Activated CD4-positive, alpha-beta T cell treated with anti-CD3 and anti-CD28 coated beads, Interleukin-2, amount 50 U/mL, for 16 hours (primary cell): ENCODE measurements around the gene VWDE.

Source experiments
- DNase-seq: peaks from one replicate; pipeline ENCODE4 v3.0.0-alpha.2; 2020

The VWDE gene

DNA sequence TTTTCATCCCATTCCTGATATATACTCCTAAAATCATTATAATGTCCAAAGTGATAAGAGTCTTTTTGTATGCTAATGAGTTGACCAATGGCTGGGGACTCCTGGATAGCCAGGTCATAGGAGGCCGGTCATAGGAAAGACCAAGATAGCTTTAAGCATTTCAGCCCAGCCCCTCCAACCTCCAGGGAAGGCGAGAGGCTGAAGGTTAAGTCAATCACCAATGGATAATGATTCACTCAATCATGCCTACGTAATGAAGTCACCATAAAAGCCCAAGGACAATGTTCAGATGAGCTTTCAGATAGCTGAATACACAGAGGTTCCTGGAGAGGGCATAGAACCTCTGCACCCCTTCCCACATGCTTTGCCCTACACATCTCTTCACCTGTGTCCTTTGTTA lies 75.7 kb downstream of the VWDE start:
- DNase-seq, result no peak

DNA sequence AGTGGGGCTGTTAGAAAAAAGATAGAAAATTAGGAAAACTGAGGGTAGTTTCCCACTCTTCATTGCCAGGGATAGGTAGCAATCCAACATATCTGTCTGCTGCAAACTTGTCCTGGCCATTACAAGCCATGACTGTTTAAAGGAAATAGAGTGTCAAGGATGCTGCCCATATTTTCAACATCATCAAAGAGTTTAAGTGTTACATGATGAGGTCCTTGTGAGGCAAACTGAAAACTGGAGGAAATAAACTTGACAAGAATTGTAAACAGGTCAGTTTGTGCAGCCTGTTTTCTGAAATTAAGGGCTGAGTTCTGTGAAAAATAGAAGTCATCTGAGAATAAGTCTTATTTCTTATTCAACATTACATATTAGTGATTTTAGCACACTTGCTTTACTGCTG lies 78.0 kb downstream of the VWDE start:
- DNase-seq, result no peak

DNA sequence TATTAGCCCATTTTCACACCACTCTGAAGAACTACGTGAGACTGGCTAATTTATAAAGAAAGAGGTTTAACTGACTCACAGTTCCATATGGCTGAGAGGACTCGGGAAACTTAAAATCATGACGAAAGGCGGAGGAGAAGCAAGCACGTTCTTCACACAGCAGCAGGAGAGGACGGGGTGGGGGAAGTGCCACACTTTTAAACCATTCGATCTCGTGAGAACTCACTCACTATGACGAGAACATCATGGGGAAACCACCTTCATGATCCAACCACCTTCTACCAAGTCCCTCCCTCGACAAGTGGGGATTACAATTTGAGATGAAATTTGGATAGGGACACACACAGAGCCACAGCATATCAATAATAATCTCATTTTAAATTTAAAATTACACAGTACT lies 80.2 kb downstream of the VWDE start:
- DNase-seq, result no peak

DNA sequence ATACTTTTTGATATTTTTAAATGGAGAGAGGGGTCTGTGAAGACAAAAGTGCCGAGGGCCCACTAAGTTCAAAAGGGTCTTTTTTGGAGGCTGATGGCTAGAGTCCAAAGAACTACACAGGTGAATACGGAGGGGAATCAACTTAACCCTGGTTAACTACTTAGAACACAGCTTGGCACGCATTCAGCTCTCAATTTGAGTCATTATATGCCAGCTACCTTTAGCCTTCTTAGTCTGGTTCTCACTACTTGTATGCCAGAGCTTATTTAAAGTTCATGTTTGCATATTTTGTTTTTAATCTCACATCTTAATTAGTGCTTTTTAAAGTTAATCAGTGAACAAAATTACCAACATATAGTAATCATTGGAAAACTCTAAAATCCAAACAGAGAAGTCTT lies 80.8 kb downstream of the VWDE start:
- DNase-seq, result peak; percentile 35

DNA sequence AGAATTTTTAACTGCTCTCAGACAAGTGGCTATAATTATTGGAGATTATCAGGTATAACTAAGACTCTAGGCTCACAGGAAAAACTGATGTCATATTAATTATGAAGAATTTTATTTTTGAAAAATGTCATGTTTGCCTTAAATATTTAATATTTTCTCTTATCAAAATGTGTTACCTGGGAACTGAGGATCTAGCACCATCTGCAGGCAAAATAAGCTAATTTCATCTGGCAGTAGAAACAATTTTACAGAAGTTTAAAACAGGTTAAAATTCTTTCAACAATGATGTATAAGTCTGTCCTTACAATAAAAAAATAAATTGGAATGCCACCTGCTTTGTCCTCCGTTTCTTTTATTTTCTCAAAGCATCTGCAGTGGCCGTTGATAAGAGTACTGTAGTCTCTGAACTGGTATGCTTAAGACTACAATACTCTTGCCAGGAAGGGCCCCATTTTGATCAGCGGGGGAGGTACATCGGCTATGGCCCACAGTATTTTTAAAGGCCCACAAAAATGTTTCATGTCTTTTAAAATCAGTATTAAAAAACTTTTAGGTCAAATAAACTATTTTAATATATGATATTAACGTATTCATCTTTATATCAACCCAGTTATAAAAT lies 81.3 kb downstream of the VWDE start:
- peak; percentile 10 for DNase-seq

DNA sequence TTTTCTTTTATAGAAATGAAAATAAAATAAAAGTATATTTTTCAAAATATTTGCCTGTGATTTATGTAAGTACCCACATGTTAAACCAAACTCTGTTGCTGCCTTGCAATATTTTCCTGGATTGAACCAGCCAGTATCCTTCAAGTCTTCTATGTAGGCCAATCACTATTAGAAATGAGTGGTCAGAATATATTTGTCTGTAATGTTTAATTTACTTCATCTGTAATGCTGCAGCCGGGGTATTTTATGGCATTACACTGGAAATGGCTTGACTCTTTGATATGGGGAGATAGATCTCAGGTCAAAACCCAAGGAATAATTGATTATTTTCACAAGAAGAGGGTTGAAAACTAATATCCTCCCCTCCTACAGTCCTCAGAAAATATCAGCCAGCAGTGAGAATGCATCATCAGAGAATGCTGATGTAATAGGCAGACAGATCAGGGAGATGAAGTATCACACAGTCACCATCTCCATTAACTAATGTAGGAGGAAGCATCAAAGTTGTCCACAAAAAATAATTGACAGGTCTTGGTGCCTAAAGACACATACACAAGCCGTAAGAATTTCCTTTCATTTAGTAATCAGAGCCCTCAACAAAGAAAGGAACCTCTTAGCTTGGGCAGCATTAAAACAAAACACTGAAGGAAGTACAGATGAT lies 82.5 kb downstream of the VWDE start:
- no peak for DNase-seq

DNA sequence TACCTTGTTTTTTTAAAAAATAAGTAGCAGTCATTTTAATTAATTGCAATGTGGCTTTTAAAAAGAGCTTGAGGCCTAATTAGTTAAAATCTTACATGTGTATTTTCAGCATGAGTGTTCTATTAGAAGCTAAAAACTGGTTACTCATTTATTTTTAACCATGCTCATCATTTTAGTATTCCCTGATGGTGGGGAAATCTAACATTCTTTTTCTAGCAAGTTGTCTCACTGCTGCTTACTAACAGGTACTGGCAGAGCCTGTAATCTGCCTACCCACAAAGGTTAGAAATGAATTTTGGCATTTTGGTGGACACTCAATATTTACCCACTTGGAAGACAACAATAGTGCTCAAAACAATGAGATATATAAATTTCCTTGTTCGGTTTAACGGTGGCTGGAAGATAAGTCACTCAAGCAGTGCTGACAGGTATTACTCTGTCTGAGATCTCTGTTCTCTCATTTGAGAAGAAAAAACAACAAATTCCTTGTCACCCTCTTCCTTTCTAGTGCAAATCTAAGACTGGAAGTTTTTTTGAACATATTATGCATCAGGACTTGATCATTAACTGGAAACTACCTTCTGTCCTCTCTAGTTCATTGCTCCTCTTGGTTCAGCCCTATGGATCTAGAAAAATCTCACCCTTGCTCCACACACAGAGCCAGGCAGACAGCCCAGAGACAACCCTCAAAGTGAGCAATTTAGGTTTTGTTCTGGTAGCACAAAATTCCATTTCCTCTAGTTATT lies 83.3 kb downstream of the VWDE start:
- no peak for DNase-seq

DNA sequence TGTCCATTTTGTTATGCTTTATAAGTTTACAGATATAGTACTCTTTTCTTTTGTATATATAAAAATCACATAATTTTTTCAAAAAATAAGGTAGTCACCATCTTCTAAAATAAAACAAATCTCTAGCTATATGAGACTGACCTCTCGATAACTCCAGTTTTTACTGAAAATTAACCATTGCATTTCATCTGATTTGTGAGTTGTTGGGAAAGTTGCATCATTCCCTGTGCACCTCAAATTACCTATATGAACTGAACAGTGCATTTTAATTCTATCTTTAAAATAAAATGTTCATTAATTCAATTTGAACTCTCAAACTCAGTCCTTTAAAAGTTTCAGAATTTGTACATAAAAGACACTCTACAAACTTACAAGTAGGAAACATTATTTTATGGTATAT lies 86.0 kb downstream of the VWDE start:
- no peak for DNase-seq

DNA sequence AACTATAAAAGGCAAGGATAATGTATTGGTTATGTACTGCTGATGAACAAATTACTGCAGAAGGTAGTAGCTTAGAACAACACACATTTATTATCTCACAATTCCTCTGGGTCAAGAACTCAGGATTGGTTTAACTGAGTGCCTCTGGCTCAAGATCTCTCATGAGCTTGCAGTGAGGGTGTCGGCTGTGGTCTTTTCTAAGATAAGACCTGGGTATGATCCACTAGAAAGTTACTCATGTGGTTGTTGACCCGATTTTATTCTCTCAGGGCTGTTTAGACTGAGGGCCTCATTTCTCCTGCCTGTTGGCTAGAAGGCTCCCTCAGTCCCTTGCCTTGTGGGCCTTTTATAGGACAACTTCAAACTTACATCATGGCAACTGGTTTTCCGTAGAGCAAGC lies 86.7 kb downstream of the VWDE start:
- DNase-seq, result no peak

DNA sequence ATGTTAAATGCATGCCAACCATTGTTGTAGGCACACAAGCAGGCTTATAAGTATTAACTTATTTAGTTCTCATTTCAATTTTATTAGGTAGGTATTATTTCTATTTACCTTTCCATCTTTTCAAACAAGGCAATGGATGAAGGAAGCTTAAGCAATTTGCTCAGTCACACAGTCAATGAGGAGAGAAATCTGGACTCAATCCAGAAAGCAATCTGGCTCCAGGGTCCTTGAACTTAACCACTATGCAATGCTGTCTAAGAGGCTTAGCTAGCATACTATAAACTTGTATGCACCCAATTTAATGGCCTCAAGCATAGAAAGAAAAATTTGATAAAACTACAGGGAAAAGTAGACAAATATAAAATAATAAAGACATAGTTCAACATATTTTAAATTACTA lies 88.6 kb downstream of the VWDE start:
- DNase-seq, result no peak

DNA sequence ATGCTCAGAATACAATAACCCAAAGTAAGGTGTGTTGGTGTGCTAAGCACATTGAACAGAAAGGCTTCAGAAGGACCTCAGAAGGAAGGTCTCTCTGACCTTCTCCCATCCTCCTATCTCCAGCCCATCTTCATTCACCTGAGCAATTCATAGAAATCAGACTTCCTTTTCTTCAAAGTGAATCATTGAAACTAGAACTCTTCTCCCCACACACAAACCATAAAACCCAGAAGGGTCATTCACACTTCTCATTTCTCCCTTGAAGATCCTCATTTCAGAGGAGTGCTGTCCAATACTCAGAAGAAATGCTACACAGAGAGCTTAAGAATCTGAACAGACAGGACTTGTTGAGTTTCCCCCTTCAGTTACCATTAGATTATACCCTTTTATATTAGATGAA lies 89.5 kb downstream of the VWDE start:
- DNase-seq, result peak; percentile 16

DNA sequence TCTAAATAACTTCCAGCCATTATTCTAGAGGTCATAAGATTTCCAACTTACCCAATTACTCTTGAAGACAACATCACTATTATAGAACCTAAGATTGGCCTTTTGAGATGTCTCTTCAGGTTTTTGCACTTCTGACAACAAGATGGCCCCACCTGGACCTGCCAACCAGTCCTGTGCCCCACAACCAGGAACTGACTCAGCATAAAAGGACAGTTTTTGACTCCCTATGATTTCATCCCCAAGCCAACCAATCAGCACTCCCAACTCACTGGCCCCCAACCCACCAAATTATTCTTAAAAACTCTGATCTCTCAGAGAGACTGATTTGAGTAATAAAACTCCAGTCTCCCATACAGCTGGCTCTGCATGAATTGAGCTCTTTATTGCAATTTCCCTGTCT lies 98.2 kb downstream of the VWDE start:
- DNase-seq, result no peak

DNA sequence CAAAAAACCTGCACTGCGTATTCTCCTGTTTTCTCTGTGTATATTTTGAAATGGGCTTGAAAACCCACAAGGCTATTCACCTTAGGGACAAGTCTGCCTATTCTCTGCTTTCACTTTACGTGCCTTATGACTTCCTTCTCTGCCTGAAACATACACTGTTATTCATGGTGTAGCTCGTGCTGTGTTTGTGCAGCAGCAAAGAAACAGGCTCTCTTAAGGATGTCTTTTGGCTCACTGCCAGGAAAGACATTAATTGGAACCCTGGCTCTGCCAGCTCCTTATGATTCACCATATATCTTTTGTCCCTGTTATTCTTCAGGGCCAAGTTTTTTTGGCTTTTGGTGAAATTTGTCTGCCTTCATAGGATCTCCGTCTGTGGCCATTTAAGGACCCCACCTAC lies 100.2 kb downstream of the VWDE start:
- no peak for DNase-seq

DNA sequence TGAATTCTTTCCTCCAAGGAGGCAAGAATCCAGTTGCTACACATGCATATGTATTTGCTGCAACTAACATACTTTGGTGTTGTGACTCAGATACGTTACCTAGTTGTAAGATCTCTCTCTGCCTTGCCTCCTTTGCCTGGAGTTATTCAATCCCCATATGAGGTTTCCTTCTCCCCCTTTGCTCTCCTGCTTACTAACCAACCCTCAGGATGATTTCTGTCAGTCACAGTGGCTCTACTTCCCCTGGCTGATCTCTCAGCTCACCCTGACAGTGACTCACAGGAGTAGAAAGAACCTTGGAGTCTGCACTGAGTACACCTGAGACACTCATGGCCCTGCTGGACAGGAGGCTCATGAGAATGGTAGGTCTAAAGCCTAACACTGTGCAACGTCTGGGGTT lies 100.6 kb downstream of the VWDE start:
- no peak for DNase-seq

DNA sequence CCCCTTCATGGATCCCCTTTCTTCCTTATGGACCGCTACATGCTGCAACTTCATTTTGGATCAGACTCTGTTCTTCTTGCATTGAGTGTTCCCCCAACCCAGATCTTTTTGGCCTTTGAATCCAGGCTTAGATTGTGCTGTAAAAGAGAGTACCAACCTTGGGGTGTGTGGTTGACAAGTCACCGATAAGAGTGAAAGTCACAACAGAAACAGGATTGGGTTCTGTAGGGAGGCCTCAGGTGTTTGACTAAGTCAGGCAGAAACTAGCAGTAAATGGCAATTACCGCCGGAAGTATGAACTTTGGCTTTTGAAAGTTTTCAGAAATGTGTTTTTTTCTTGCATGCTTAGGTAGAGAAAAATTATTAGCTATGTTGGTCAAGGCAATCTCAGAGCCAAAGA lies 103.2 kb downstream of the VWDE start:
- DNase-seq, result no peak

DNA sequence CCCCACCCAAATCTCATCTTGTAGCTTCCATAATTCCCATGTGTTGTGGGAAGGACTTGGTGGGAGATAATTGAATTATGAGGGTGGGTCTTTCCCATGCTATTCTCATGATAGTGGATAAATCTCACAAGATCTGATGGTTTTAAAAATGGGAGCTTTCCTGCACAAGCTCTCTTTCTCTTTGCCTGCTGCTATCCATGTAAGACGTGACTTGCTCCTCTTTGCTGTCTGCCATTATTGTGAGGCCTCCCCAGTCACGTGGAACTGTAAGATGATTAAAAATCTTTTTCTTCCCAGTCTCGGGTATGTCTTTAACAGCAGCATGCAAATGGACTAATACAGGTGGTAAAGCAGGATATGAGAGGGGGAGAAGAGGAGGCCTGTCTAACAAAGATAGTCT lies 104.3 kb downstream of the VWDE start:
- no peak for DNase-seq

DNA sequence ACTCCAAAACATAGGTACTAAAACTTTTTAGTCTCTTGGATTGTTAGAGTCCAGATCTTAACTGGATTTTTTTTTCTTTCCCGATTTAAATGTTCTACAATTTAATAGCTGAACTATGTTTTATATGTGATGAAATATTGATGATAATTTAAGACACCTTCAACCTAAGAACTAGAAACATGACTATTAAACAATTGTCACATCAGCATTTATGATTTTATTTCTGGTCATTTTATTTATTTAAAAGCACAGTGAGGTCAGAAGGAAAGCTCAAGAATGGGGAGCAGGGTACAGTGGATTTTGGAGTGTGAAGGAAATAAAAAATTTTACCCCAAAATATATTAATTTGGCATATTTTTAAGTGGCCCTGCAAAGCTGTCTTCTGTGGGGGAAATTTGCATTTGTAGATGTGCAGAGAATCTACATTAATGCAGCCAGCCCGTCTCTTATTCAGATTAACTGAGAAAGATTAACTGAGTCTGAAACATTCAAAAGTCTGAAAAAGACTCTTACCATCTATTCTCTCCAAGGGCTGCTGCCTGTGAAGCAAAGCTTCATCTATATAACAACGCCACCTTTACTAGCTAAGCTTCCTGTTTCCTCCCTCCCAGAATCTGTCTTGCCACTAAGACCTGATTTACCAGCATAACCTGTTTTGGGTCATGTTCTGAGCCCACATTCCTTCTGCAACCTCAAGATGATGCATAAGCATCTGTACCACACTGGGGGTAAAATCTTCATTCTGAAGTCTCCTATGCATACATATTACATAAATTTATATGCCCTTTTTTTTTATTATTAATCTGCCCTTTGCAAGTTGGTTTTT lies 106.2 kb downstream of the VWDE start:
- DNase-seq, result no peak

DNA sequence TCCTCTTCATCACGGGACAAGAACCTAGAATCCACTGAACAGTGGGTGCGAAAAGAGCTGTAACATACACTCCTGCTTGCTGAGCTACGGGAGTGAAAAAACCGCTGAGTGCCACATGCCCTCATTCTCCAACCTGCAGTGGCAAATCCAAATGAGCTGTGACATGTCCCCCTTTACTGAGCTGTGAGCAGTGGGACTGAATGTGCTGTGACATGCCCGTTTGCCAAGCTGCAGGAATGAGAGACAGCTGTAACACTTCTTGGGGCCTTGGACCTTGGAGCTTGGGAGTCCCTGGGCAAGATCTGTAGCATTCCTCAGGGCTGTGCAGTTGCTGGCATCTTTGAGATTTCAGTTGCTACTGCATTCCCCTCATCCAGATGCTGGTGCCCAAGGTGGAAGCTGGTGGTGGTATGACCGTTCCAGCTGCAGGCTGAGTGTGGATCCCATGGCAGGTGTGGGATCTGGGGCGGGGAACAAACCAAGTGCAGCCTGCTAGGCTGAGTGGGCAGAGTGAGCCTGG lies 107.6 kb downstream of the VWDE start:
- no peak for DNase-seq

DNA sequence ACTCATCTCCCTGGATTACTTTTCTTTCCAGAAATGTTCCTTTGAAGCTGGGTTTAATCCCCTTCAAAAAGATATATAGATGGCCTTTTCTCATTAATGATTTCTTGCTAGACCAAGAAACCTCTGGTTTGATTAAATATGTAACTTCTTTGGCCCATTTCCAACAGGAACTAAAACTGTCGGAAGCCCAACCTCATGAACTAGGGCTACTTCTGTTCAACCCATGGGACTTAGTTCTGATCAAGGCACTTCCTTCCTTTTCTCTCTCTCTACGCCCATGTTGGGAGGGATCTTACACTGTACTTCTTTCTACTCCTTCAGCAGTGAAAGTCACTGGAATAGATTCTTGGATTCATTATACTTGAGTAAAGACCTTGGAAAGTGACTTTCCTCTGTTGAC lies 109.0 kb downstream of the VWDE start:
- no peak for DNase-seq

DNA sequence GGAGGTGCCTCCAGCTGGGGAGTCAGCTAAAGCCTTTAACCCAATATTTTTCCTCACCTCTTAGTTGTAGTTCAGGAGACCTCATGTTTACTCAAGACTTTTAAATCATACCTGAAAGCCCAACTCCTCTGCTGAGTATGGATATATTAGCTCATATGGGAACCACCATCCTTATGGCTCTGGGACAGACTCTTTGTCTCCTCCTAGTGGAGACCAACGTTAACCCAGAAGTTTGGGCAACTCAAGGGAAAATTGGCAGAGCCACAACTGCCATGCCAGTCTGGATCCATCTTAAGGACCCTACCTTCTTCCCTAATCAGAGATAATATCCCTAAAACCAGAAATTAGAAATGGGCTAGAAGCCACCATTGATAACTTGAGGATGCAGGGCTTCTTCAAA lies 111.8 kb downstream of the VWDE start:
- DNase-seq, result peak; percentile 4

DNA sequence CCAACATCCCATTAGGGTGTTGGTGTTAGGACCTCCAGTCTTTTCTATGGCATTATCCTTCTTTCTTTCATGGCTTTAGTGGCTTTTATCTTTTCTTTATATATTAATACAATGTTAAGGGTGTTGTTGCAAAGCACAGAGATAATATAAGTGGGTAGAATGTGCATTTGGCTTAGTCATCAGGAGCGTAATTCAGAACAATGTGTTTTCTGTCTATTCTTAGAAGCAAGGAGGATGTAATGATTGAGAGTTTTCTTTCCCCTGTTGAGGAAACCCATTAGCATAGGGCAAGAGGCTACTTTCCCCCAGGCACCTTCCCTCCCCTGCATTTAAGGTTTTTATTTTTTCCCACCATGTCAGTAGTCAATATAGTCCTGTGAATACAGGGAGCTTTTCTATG lies 112.9 kb downstream of the VWDE start:
- DNase-seq, result no peak

DNA sequence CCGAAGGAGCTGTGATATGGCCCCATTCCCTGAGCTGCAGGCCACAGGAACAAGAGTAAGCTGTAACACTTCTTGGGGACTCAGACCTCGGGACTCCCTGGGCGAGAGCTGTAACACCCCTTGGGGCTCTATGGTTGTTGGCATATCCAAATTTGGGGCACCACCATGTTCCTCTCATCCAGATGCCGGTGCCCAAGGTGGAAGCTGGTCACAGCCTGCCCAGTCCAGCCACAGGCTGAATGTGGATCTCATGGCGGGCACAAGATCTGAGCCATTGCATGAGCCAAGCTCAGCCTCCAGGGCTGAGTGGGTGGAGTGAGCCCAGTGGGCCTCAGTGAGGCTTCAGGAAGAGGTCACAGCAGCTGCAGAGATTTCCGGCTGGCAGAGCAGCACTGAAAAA lies 113.7 kb downstream of the VWDE start:
- no peak for DNase-seq

DNA sequence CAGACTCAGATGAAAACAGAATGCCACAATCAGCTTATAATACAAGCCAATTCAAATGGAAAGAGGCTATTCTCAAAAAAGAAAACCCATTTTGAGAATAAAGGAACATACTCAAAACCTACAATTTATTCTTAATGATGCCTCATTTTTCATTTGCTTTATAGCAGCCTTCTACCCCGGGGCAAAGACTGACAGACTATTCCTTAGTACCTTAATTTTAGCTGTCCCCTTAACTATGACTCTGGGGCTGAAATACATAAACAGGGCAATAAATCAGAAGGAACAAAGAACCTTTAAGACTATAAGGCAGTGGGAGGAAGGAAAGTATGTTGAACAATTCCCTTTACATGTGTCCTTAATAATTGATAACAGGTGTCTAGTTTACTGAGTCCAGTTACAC lies 115.8 kb downstream of the VWDE start:
- DNase-seq, result no peak
